HepG2 (cell line): ENCODE data around the gene SYS1. TPM values are rescaled to one million over a fixed set of nuclear protein-coding genes. Genes with fewer than 3 reads are reported as not detected.
A peak's percentile ranks its signal among the peaks of the same experiment; 100 is the strongest.

Experiments used
- AGO1 ChIP-seq: fragments of 200-400 bp; formaldehyde crosslinking; IDR thresholded peaks from 2 replicates; pipeline ENCODE4 v1.6.1; 2017; ENCODE audit warnings: mild to moderate bottlenecking, low read depth, low read length, moderate library complexity; ENCODE audit not compliant: poor library complexity, severe bottlenecking
- ATF7 ChIP-seq, 2 experiments: fragments of 450-650 bp in 1 of 2; sonication (generic) in 1 of 2; formaldehyde crosslinking in 1 of 2; IDR thresholded peaks; 2 replicates each; pipeline versions ENCODE4 v1.4.0 to v1.6.1; 2016 to 2020; ENCODE audit warnings: antibody characterized with exemption in 1 of 2, mild to moderate bottlenecking in 1 of 2, missing genetic modification reagents in 1 of 2
- DMAP1 ChIP-seq: IDR thresholded peaks from 2 replicates; pipeline ENCODE4 v1.6.1; 2016
- FOXP1 ChIP-seq, 2 experiments: fragments of 450-650 bp in 1 of 2; IDR thresholded peaks; 2 replicates each; pipeline ENCODE4 v1.6.1; 2017 to 2018; ENCODE audit warnings: antibody characterized with exemption in 1 of 2
- GABPB1 ChIP-seq: IDR thresholded peaks from 2 replicates; pipeline ENCODE4 v1.6.1; 2016; ENCODE audit warnings: mild to moderate bottlenecking, missing genetic modification reagents, moderate library complexity, missing compliant biosample characterization
- MXD1 ChIP-seq: sonication (generic); formaldehyde crosslinking; IDR thresholded peaks from 2 replicates; pipeline ENCODE4 v1.4.0; 2020; ENCODE audit warnings: mild to moderate bottlenecking, missing genetic modification reagents
- PRMT3 ChIP-seq: sonication (generic); formaldehyde crosslinking; IDR thresholded peaks from 2 replicates; pipeline ENCODE4 v1.8.1; 2022; ENCODE audit warnings: low read depth, mild to moderate bottlenecking, moderate library complexity, missing genetic modification reagents, borderline replicate concordance
- SP4 ChIP-seq: sonication (generic); formaldehyde crosslinking; IDR thresholded peaks from 2 replicates; pipeline ENCODE4 v1.8.1; 2023; ENCODE audit warnings: mild to moderate bottlenecking, missing genetic modification reagents
- SRF ChIP-seq: IDR thresholded peaks from 2 replicates; pipeline ENCODE4 v1.6.1; 2011; ENCODE audit warnings: mild to moderate bottlenecking, low read depth, low read length, moderate library complexity
- TARDBP ChIP-seq: sonication (generic); formaldehyde crosslinking; IDR thresholded peaks from 2 replicates; pipeline ENCODE4 v1.8.0; 2022; ENCODE audit warnings: mild to moderate bottlenecking, missing genetic modification reagents
- TBX2 ChIP-seq: sonication (generic); formaldehyde crosslinking; IDR thresholded peaks from 2 replicates; pipeline ENCODE4 v1.5.0; 2020; ENCODE audit warnings: missing genetic modification reagents, mild to moderate bottlenecking, borderline replicate concordance
- ZFAT ChIP-seq: sonication (generic); formaldehyde crosslinking; conservative IDR thresholded peaks from 2 replicates; pipeline ENCODE4 v1.8.1; 2023; ENCODE audit warnings: missing genetic modification reagents, inconsistent platforms
- ZNF34 ChIP-seq: sonication (generic); formaldehyde crosslinking; IDR thresholded peaks from 2 replicates; pipeline ENCODE4 v1.4.0; 2020; ENCODE audit warnings: mild to moderate bottlenecking, missing genetic modification reagents, borderline replicate concordance
- ZNF44 ChIP-seq: sonication (generic); formaldehyde crosslinking; IDR thresholded peaks from 2 replicates; pipeline ENCODE4 v1.5.1; 2020; ENCODE audit warnings: mild to moderate bottlenecking, missing genetic modification reagents
- ZNF598 ChIP-seq: sonication (generic); formaldehyde crosslinking; IDR thresholded peaks from 2 replicates; pipeline ENCODE4 v1.5.1; 2020; ENCODE audit warnings: mild to moderate bottlenecking, missing genetic modification reagents, borderline replicate concordance
- ZNF670 ChIP-seq: sonication (generic); formaldehyde crosslinking; IDR thresholded peaks from 2 replicates; pipeline ENCODE4 v1.8.0; 2022; ENCODE audit warnings: mild to moderate bottlenecking, missing genetic modification reagents, borderline replicate concordance
- ZNF768 ChIP-seq: sonication (generic); formaldehyde crosslinking; IDR thresholded peaks from 2 replicates; pipeline ENCODE4 v1.4.0; 2020; ENCODE audit warnings: missing genetic modification reagents
- polyA plus RNA-seq, 8 experiments: library from polyadenylated mRNA; depleted of rRNA in 3 of 8; stranded (reverse) in 7 of 8; unstranded in 1 of 8; fragments of >200 nt; fragmentation: Illumina TruSeq in 4 of 8; extraction: Trizol in 4 of 8; gene quantifications; 2 replicates each; pipeline versions ENCODE4 v1.2.1 to v1.2.3, GENCODE V29; 2011 to 2016; ENCODE audit warnings: low read depth in 4 of 8, missing spikeins in 1 of 8, mixed read lengths in 1 of 8; ENCODE audit not compliant: insufficient read depth in 1 of 8
- total RNA-seq, 5 experiments: library from RNA; depleted of rRNA; stranded (reverse); fragments of >200 nt; fragmentation: Illumina TruSeq; extraction: Trizol; gene quantifications; 2 replicates each; pipeline ENCODE4 v1.2.3, GENCODE V29; 2016; ENCODE audit warnings: low read depth in 1 of 5
- TF ChIP-seq, protein P1 (sequence below): sonication (generic); formaldehyde crosslinking; IDR thresholded peaks from 2 replicates; pipeline ENCODE4 v1.4.0; 2020; ENCODE audit warnings: missing genetic modification reagents, borderline replicate concordance
- TF ChIP-seq, protein P2 (sequence below): sonication (generic); formaldehyde crosslinking; conservative IDR thresholded peaks from 2 replicates; pipeline ENCODE4 v1.4.0; 2020; ENCODE audit warnings: missing genetic modification reagents

SYS1 gene
- total and polyA plus RNA-seq, 2 of the 13 experiments (the other 11 are each of a cell fraction or from before 2014, with no cell fraction given) = 38.3 to 65.6 TPM

DNA sequence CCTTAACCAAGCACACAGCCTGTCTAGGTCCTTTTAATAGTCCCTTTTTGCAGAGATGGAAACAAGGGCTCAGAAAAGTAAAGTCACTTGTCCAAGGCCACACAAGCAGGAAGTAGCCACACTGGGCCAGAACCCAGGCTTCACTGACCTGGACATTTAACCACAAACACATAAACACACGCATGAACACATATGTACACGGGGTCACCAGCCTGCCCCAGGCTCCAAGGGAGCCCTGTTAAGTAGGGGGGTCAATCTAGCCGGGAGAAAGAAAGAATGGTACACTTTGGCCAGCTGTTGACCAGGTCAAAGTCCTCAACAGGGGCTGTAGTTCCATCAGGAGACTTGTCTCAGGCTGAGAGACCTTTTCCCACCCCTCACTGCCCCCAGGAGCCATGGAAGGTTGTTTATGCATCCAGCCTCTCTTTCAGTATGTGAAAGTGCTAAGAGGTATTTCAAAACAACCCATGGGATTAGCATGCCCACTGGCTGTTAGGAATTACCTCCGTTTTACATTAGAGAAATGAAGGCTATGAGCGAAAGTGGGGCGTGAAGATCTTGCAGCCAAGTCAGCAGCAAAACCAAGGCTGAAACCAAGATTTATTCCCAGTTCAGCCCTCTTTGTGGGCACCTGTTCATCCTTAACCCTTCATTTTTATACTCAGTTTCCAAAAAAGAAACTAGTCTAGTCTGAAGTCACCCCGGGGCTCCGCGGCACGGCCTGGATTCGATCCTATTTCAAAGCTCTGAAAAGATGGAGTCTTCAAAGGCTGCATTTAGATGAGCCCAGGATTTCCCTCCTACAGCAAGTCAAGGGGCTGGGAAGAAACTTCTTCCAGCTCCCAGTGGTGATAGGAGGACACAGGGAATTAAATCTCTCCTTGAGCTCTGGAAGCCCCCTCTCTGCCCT is 24.6 kb upstream of the SYS1 start (continued):
- TF ChIP-seq, protein P1, sequence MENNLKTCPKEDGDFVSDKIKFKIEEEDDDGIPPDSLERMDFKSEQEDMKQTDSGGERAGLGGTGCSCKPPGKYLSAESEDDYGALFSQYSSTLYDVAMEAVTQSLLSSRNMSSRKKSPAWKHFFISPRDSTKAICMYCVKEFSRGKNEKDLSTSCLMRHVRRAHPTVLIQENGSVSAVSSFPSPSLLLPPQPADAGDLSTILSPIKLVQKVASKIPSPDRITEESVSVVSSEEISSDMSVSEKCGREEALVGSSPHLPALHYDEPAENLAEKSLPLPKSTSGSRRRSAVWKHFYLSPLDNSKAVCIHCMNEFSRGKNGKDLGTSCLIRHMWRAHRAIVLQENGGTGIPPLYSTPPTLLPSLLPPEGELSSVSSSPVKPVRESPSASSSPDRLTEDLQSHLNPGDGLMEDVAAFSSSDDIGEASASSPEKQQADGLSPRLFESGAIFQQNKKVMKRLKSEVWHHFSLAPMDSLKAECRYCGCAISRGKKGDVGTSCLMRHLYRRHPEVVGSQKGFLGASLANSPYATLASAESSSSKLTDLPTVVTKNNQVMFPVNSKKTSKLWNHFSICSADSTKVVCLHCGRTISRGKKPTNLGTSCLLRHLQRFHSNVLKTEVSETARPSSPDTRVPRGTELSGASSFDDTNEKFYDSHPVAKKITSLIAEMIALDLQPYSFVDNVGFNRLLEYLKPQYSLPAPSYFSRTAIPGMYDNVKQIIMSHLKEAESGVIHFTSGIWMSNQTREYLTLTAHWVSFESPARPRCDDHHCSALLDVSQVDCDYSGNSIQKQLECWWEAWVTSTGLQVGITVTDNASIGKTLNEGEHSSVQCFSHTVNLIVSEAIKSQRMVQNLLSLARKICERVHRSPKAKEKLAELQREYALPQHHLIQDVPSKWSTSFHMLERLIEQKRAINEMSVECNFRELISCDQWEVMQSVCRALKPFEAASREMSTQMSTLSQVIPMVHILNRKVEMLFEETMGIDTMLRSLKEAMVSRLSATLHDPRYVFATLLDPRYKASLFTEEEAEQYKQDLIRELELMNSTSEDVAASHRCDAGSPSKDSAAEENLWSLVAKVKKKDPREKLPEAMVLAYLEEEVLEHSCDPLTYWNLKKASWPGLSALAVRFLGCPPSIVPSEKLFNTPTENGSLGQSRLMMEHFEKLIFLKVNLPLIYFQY (CRISPR knock-in tag) = peak; percentile 67
- TF ChIP-seq ZNF34 (CRISPR knock-in tag) (no peak), FOXP1 (IDR thresholded peaks at IDR 0.05) (no peak), FOXP1 (CRISPR knock-in tag; IDR thresholded peaks at IDR 0.05) (peak; percentile 61; the same call in 1 of the 2 replicates), ZNF598 (CRISPR knock-in tag) (peak; percentile 73), TBX2 (CRISPR knock-in tag) (peak; percentile 78; the same call in 1 of the 2 replicates), ZNF44 (peak; percentile 84; the same call in 1 of the 2 replicates), ZFAT (CRISPR knock-in tag) (no peak), SP4 (CRISPR knock-in tag) (peak; percentile 14; the same call in 1 of the 2 replicates), ZNF670 (CRISPR knock-in tag) (no peak), SRF (no peak), GABPB1 (CRISPR knock-in tag) (peak; percentile 20; the same call in 1 of the 2 replicates), ZNF768 (CRISPR knock-in tag) (no peak), AGO1 (no peak), ATF7 (IDR thresholded peaks at IDR 0.05) (no peak), ATF7 (CRISPR knock-in tag; IDR thresholded peaks at IDR 0.05) (no peak), TARDBP (CRISPR knock-in tag) (peak; percentile 5; the same call in 1 of the 2 replicates), MXD1 (CRISPR knock-in tag) (no peak), DMAP1 (CRISPR knock-in tag) (no peak), PRMT3 (CRISPR knock-in tag) (no peak)
- TF ChIP-seq, protein P2, sequence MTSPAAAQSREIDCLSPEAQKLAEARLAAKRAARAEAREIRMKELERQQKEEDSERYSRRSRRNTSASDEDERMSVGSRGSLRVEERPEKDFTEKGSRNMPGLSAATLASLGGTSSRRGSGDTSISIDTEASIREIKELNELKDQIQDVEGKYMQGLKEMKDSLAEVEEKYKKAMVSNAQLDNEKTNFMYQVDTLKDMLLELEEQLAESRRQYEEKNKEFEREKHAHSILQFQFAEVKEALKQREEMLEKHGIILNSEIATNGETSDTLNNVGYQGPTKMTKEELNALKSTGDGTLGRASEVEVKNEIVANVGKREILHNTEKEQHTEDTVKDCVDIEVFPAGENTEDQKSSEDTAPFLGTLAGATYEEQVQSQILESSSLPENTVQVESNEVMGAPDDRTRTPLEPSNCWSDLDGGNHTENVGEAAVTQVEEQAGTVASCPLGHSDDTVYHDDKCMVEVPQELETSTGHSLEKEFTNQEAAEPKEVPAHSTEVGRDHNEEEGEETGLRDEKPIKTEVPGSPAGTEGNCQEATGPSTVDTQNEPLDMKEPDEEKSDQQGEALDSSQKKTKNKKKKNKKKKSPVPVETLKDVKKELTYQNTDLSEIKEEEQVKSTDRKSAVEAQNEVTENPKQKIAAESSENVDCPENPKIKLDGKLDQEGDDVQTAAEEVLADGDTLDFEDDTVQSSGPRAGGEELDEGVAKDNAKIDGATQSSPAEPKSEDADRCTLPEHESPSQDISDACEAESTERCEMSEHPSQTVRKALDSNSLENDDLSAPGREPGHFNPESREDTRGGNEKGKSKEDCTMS (CRISPR knock-in tag) = no peak
